ENCODE data around the gene NQO2.

The NQO2 gene

DNA sequence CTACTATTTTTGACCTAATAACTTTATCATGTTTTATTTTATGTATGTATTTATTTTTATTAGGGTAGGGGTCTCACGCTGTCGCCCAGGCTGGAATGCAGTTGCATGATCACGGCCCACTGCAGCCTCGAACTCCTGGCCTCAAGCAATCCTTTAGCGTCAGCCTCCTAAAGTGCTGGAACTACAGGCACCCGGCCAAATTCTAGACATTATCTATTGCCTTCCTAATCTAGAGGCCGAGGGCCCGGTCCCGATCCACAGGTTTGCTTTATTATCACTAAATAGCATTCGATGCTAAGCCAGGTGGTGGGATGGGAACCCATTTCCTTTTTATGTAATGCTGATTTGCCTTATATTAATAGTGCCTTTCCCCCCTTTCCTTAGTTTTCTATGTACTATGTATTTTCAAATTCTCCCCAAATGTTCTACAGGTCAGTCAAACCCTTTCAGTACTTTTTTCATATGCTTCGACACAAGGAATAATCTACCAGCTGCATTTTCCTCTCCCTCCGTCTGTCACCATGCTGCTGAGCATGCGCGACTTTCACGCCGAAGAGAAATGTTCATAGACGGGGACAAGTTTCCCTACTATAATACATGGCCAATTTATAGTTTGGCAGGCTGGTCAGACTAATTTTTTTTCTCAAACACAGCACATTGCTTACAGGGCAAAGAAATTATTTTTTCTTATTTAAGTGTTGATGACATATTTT is 34.7 kb upstream of the NQO2 start:
- Histone ChIP-seq H3K9me3 (ENCODE audit: low read length) (no peaks in the 10 kb centered on the region), H3K4me2 (ENCODE audit: low read length) (no peak overlapping the region)

DNA sequence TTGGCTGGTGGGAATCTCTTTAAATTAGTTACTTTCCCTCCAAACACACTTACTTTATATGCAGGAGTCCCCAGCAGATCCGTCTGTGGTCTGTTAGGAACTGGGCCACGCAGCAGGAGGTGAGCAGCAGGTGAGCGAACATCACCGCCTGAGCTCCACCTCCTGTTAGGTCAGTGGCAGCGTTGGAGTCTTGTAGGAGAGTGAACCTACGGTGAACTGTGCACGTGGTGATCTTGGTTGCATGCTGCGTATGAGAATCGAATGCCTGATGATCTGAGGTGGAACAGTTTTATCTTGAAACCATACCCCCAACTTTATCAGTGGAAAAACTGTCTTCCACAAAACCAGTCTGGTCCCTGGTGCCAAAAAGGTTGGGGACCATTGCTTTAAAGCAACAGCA is 33.3 kb upstream of the NQO2 start:
- Histone ChIP-seq H3K36me3 (ENCODE audit: insufficient read depth, low read length) (no peaks in the 10 kb centered on the region), H3K4me1 (ENCODE audit: insufficient read depth, low read length, severe bottlenecking) (peaks cover 7% of the 10 kb centered on the region), H3K27ac (ENCODE audit: low read depth, low read length, poor library complexity, severe bottlenecking) (no peak overlapping the region), H3K4me2 (ENCODE audit: low read length) (no peak overlapping the region), H4K20me1 (ENCODE audit: insufficient read depth, low read length) (no peaks in the 10 kb centered on the region), H3K9me3 (ENCODE audit: low read length) (no peaks in the 10 kb centered on the region), H3K9me2 (ENCODE audit: low read depth, low read length) (no peaks in the 10 kb centered on the region), H3K4me3 (ENCODE audit: low read depth, low read length, poor library complexity, severe bottlenecking) (no peak overlapping the region), H3K9ac (ENCODE audit: low read length) (no peak overlapping the region), H3F3A (ENCODE audit: insufficient read depth, low read length) (no peaks in the 10 kb centered on the region), H3K27me3 (ENCODE audit: insufficient read depth, low read length) (peaks cover 5% of the 10 kb centered on the region; the same call in 1 of the 2 replicates), H2AFZ (ENCODE audit: low read length) (no peak overlapping the region), H3K79me2 (ENCODE audit: insufficient read depth, low read length) (no peaks in the 10 kb centered on the region)
- no peak for TF ChIP-seq EZH2 (IDR thresholded peaks at IDR 0.05; ENCODE audit: borderline replicate concordance, low read length)
- TF ChIP-seq, protein P1, sequence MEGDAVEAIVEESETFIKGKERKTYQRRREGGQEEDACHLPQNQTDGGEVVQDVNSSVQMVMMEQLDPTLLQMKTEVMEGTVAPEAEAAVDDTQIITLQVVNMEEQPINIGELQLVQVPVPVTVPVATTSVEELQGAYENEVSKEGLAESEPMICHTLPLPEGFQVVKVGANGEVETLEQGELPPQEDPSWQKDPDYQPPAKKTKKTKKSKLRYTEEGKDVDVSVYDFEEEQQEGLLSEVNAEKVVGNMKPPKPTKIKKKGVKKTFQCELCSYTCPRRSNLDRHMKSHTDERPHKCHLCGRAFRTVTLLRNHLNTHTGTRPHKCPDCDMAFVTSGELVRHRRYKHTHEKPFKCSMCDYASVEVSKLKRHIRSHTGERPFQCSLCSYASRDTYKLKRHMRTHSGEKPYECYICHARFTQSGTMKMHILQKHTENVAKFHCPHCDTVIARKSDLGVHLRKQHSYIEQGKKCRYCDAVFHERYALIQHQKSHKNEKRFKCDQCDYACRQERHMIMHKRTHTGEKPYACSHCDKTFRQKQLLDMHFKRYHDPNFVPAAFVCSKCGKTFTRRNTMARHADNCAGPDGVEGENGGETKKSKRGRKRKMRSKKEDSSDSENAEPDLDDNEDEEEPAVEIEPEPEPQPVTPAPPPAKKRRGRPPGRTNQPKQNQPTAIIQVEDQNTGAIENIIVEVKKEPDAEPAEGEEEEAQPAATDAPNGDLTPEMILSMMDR (IDR thresholded peaks at IDR 0.05; ENCODE audit: low read length), result no peak

More for the DNA sequence above, 34.7 kb upstream of the NQO2 start:
- Histone ChIP-seq H3K36me3 (ENCODE audit: insufficient read depth, low read length) (no peaks in the 10 kb centered on the region), H3F3A (ENCODE audit: insufficient read depth, low read length) (no peaks in the 10 kb centered on the region), H3K4me3 (ENCODE audit: low read depth, low read length, poor library complexity, severe bottlenecking) (no peak overlapping the region), H3K4me1 (ENCODE audit: insufficient read depth, low read length, severe bottlenecking) (no peaks in the 10 kb centered on the region), H4K20me1 (ENCODE audit: insufficient read depth, low read length) (no peaks in the 10 kb centered on the region), H3K9ac (ENCODE audit: low read length) (no peak overlapping the region), H3K79me2 (ENCODE audit: insufficient read depth, low read length) (no peaks in the 10 kb centered on the region), H2AFZ (ENCODE audit: low read length) (no peak overlapping the region), H3K27me3 (ENCODE audit: insufficient read depth, low read length) (peaks cover 5% of the 10 kb centered on the region; the same call in 1 of the 2 replicates), H3K27ac (ENCODE audit: low read depth, low read length, poor library complexity, severe bottlenecking) (no peak overlapping the region), H3K9me2 (ENCODE audit: low read depth, low read length) (no peaks in the 10 kb centered on the region)
- TF ChIP-seq, protein P1 (IDR thresholded peaks at IDR 0.05; ENCODE audit: low read length), result no peak
- no peak for TF ChIP-seq EZH2 (IDR thresholded peaks at IDR 0.05; ENCODE audit: borderline replicate concordance, low read length)

DNA sequence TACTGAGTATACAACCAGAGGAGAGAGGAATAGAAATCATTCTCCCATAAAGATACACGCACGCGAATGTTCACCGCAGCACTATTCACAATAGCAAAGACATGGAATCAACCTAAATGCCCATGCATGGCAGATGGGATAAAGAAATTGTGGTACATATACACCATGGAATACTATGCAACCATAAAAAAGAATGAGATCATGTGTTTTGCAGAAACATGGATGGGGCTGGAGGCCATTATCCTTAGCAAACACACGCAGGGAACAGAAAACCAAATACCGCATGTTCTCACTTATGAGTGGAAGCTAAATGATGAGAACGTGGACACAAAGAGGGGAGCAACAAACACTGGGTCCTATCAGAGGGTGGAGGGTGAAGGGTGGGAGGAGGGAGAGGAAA is 31.8 kb upstream of the NQO2 start:
- Histone ChIP-seq H3K27ac (ENCODE audit: low read depth, low read length, poor library complexity, severe bottlenecking) (no peak overlapping the region), H3K79me2 (ENCODE audit: insufficient read depth, low read length) (no peaks in the 10 kb centered on the region), H2AFZ (ENCODE audit: low read length) (no peak overlapping the region), H3K4me1 (ENCODE audit: insufficient read depth, low read length, severe bottlenecking) (peaks cover 7% of the 10 kb centered on the region), H3K4me2 (ENCODE audit: low read length) (no peak overlapping the region), H3K9me2 (ENCODE audit: low read depth, low read length) (no peaks in the 10 kb centered on the region), H3K9me3 (ENCODE audit: low read length) (no peaks in the 10 kb centered on the region), H3F3A (ENCODE audit: insufficient read depth, low read length) (no peaks in the 10 kb centered on the region), H3K27me3 (ENCODE audit: insufficient read depth, low read length) (peaks cover 5% of the 10 kb centered on the region; the same call in 1 of the 2 replicates), H3K9ac (ENCODE audit: low read length) (no peak overlapping the region), H3K36me3 (ENCODE audit: insufficient read depth, low read length) (no peaks in the 10 kb centered on the region; the same call in 1 of the 2 replicates), H3K4me3 (ENCODE audit: low read depth, low read length, poor library complexity, severe bottlenecking) (no peak overlapping the region), H4K20me1 (ENCODE audit: insufficient read depth, low read length) (no peaks in the 10 kb centered on the region)
- TF ChIP-seq EZH2 (IDR thresholded peaks at IDR 0.05; ENCODE audit: borderline replicate concordance, low read length), result no peak
- TF ChIP-seq, protein P1 (IDR thresholded peaks at IDR 0.05; ENCODE audit: low read length), result no peak
